Parathyroid adenoma (tissue), 2 donors: ENCODE results near the gene ZNF85.
"Not testable (repeated sequence)": the region's sequence is repeated elsewhere in the genome, so short reads cannot be mapped to it uniquely, and the experiment has no call there.

Experiments used
- H2AFZ ChIP-seq: fragments of 300-600 bp; sonication (generic); one replicate; pipeline ENCODE4 v1.7.0; 2017; ENCODE audit warnings: antibody characterized with exemption, mild to moderate bottlenecking
- H3K27ac ChIP-seq: fragments of 300-600 bp; sonication (generic); one replicate; pipeline ENCODE4 v1.7.0; 2017
- H3K27me3 ChIP-seq: fragments of 300-600 bp; sonication (generic); one replicate; pipeline ENCODE4 v1.7.0; 2017; ENCODE audit warnings: low read length; ENCODE audit not compliant: control insufficient read depth, insufficient read depth
- H3K36me3 ChIP-seq: fragments of 300-600 bp; sonication (generic); one replicate; pipeline ENCODE4 v1.7.0; 2017; ENCODE audit warnings: low read length; ENCODE audit not compliant: control insufficient read depth, insufficient read depth
- H3K4me1 ChIP-seq: fragments of 300-600 bp; sonication (generic); one replicate; pipeline ENCODE4 v1.7.0; 2017; ENCODE audit warnings: control low read depth
- H3K4me2 ChIP-seq: fragments of 300-600 bp; sonication (generic); one replicate; pipeline ENCODE4 v1.7.0; 2017; ENCODE audit warnings: low read length
- H3K4me3 ChIP-seq: fragments of 300-600 bp; sonication (generic); one replicate; pipeline ENCODE4 v1.7.0; 2017; ENCODE audit warnings: low read depth, low read length
- H3K79me2 ChIP-seq: fragments of 300-600 bp; sonication (generic); one replicate; pipeline ENCODE4 v1.7.0; 2017; ENCODE audit warnings: control low read depth
- H3K9ac ChIP-seq: fragments of 300-600 bp; sonication (generic); one replicate; pipeline ENCODE4 v1.7.0; 2017; ENCODE audit warnings: mild to moderate bottlenecking
- H3K9me3 ChIP-seq: fragments of 300-600 bp; sonication (generic); one replicate; pipeline ENCODE4 v1.7.0; 2017; ENCODE audit warnings: low read length; ENCODE audit not compliant: control insufficient read depth
- CTCF ChIP-seq: fragments of 300-600 bp; sonication (generic); IDR thresholded peaks from one replicate; pipeline ENCODE4 v1.7.0; 2017; ENCODE audit warnings: antibody characterized with exemption, mild to moderate bottlenecking
- donor health status: primary hyperparathyroidism.

The ZNF85 gene

DNA sequence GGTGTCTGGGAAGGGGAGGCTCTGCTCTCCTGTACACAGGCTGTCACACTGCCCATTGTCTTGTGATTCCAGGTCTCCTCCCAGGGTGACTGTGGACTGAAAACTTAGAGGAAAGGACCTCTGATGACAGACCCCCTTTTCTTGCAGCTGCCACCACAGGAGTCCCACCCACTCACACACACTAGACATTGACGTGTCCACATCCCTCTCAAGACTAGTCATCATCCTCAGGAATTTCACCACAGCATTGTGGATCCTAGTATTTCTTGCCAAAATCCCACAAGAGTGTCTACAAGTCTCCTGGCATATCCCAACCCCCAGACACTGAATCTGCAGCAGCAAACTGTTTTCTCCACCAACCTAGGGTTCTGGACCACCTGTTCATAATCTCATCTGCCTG lies 5.3 kb downstream of the ZNF85 start:
- Histone ChIP-seq H3K9ac (no peak overlapping the region), H3K27ac (no peak overlapping the region)
- TF ChIP-seq CTCF = no peak

GRCh38 chr19:20936322-20936947 lies 13.4 kb downstream of the ZNF85 start:
- not testable (repeated sequence) for H3K4me1 ChIP-seq, H3K4me2 ChIP-seq, H3K9ac ChIP-seq, H2AFZ ChIP-seq, H3K36me3 ChIP-seq, H3K27me3 ChIP-seq, H3K9me3 ChIP-seq, H3K4me3 ChIP-seq, H3K27ac ChIP-seq, H3K79me2 ChIP-seq

More for the DNA sequence above, 5.3 kb downstream of the ZNF85 start:
- Histone ChIP-seq H3K4me1 (no peaks in the 10 kb centered on the region), H3K79me2 (no peaks in the 10 kb centered on the region), H3K27me3 (no peaks in the 10 kb centered on the region), H3K9me3 (no peaks in the 10 kb centered on the region), H3K36me3 (no peaks in the 10 kb centered on the region), H3K4me3 (no peak overlapping the region), H3K4me2 (no peak overlapping the region), H2AFZ (no peak overlapping the region)

DNA sequence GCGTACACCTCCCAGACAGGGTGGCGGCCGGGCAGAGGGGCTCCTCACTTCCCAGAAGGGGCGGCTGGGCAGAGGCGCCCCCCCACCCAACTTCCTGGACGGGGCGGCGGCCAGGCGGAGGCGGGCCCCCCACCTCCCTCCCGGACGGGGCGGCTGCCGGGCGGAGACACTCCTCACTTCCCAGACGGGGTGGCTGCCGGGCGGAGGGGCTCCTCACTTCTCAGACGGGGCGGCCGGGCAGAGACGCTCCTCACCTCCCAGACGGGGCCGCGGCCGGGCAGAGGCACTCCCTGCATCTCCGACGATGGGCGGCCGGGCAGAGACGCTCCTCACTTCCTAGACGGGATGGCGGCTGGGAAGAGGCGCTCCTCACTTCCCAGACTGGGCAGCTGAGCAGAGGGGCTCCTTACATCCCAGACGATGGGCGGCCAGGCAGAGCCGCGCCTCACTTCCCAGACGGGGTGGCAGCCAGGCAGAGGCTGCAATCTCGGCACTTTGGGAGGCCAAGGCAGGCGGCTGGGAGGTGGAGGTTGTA lies 29.6 kb downstream of the ZNF85 start:
- H2AFZ ChIP-seq, H3K9ac ChIP-seq, H3K36me3 ChIP-seq, H3K4me1 ChIP-seq, H3K9me3 ChIP-seq, H3K27me3 ChIP-seq, H3K79me2 ChIP-seq, H3K27ac ChIP-seq, H3K4me3 ChIP-seq, H3K4me2 ChIP-seq: not testable (repeated sequence)

- Histone ChIP-seq H3K79me2 (no peaks in the 10 kb centered on the region), H3K27ac (no peak overlapping the region), H3K9me3 (no peaks in the 10 kb centered on the region), H3K4me1 (no peaks in the 10 kb centered on the region), H2AFZ (no peak overlapping the region), H3K36me3 (no peaks in the 10 kb centered on the region), H3K4me2 (no peak overlapping the region), H3K9ac (no peak overlapping the region), H3K27me3 (no peaks in the 10 kb centered on the region), H3K4me3 (no peak overlapping the region)
- TF ChIP-seq CTCF = no peak
Observed at GRCh38 chr19:20964798-20965197, 41.7 kb downstream of the ZNF85 start.

- no peaks in the 10 kb centered on the region for H3K79me2 ChIP-seq
- no peaks in the 10 kb centered on the region for H3K4me1 ChIP-seq
Observed at GRCh38 chr19:20968092-20968491, 45.0 kb downstream of the ZNF85 start.

More at GRCh38 chr19:20968092-20968491, 45.0 kb downstream of the ZNF85 start:
- no peak for TF ChIP-seq CTCF
- Histone ChIP-seq H3K27ac (no peak overlapping the region), H3K4me2 (no peak overlapping the region), H3K4me3 (no peak overlapping the region), H3K9ac (no peak overlapping the region), H3K36me3 (no peaks in the 10 kb centered on the region), H3K9me3 (no peaks in the 10 kb centered on the region), H2AFZ (no peak overlapping the region), H3K27me3 (no peaks in the 10 kb centered on the region)
